HepG2 (cell line): ENCODE results near the gene SH3D19. TPM values are rescaled to one million over a fixed set of nuclear protein-coding genes. Genes with fewer than 3 reads are reported as not detected.

Experiments used
- CHD4 ChIP-seq: fragments of 200-600 bp; sonication (generic); IDR thresholded peaks from 2 replicates; pipeline ENCODE4 v1.7.0; 2017; ENCODE audit warnings: mild to moderate bottlenecking, low read length, borderline replicate concordance
- EP300 ChIP-seq, 3 experiments: sonication (generic) in 1 of 3; formaldehyde crosslinking in 1 of 3; IDR thresholded peaks; 2 replicates each; pipeline versions ENCODE4 v1.5.1 to v1.6.1; 2011 to 2020; ENCODE audit warnings: low read depth in 2 of 3, low read length in 2 of 3, borderline replicate concordance in 1 of 3, improper control_type of control experiment in 1 of 3, mild to moderate bottlenecking in 1 of 3, missing genetic modification reagents in 1 of 3, moderate library complexity in 1 of 3
- FOXO4 ChIP-seq: sonication (generic); formaldehyde crosslinking; conservative IDR thresholded peaks from 2 replicates; pipeline ENCODE4 v1.8.1; 2023; ENCODE audit warnings: missing genetic modification reagents
- KDM3A ChIP-seq: IDR thresholded peaks from 2 replicates; pipeline ENCODE4 v1.6.1; 2018; ENCODE audit warnings: low read depth, missing compliant biosample characterization
- NFKBIZ ChIP-seq: IDR thresholded peaks from 2 replicates; pipeline ENCODE4 v1.6.1; 2018; ENCODE audit warnings: missing genetic modification reagents, missing compliant biosample characterization
- ZNF605 ChIP-seq: sonication (generic); formaldehyde crosslinking; IDR thresholded peaks from 2 replicates; pipeline ENCODE4 v1.8.0; 2022; ENCODE audit warnings: mild to moderate bottlenecking, missing genetic modification reagents
- ZNF678 ChIP-seq: sonication (generic); formaldehyde crosslinking; IDR thresholded peaks from 2 replicates; pipeline ENCODE4 v1.4.0; 2020; ENCODE audit warnings: mild to moderate bottlenecking, missing genetic modification reagents
- ZNF737 ChIP-seq: sonication (generic); formaldehyde crosslinking; IDR thresholded peaks from 2 replicates; pipeline ENCODE4 v1.5.0; 2020; ENCODE audit warnings: missing genetic modification reagents, mild to moderate bottlenecking, borderline replicate concordance
- ZNF766 ChIP-seq: sonication (generic); formaldehyde crosslinking; IDR thresholded peaks from 2 replicates; pipeline ENCODE4 v1.5.0; 2020; ENCODE audit warnings: missing genetic modification reagents, borderline replicate concordance
- ZNF772 ChIP-seq: sonication (generic); formaldehyde crosslinking; IDR thresholded peaks from 2 replicates; pipeline ENCODE4 v1.5.0; 2020; ENCODE audit warnings: mild to moderate bottlenecking, missing genetic modification reagents
- ZNF792 ChIP-seq: IDR thresholded peaks from 2 replicates; pipeline ENCODE4 v1.6.1; 2016
- polyA plus RNA-seq, 8 experiments: library from polyadenylated mRNA; depleted of rRNA in 3 of 8; stranded (reverse) in 7 of 8; unstranded in 1 of 8; fragments of >200 nt; fragmentation: Illumina TruSeq in 4 of 8; extraction: Trizol in 4 of 8; gene quantifications; 2 replicates each; pipeline versions ENCODE4 v1.2.1 to v1.2.3, GENCODE V29; 2011 to 2016; ENCODE audit warnings: low read depth in 4 of 8, missing spikeins in 1 of 8, mixed read lengths in 1 of 8; ENCODE audit not compliant: insufficient read depth in 1 of 8
- total RNA-seq, 5 experiments: library from RNA; depleted of rRNA; stranded (reverse); fragments of >200 nt; fragmentation: Illumina TruSeq; extraction: Trizol; gene quantifications; 2 replicates each; pipeline ENCODE4 v1.2.3, GENCODE V29; 2016; ENCODE audit warnings: low read depth in 1 of 5
- TF ChIP-seq, protein P1 (sequence below): sonication (generic); formaldehyde crosslinking; IDR thresholded peaks from 2 replicates; pipeline ENCODE4 v1.5.1; 2020; ENCODE audit warnings: mild to moderate bottlenecking, missing genetic modification reagents, borderline replicate concordance
- TF ChIP-seq, protein P2 (sequence below): sonication (generic); formaldehyde crosslinking; IDR thresholded peaks from 2 replicates; pipeline ENCODE4 v1.8.0; 2022; ENCODE audit warnings: missing genetic modification reagents, mild to moderate bottlenecking, moderate library complexity, borderline replicate concordance
- TF ChIP-seq, protein P3 (sequence below): sonication (generic); formaldehyde crosslinking; IDR thresholded peaks from 2 replicates; pipeline ENCODE4 v1.9.0; 2022; ENCODE audit warnings: missing genetic modification reagents, mild to moderate bottlenecking, borderline replicate concordance
- TF ChIP-seq, protein P4 (sequence below): sonication (generic); formaldehyde crosslinking; IDR thresholded peaks from 2 replicates; pipeline ENCODE4 v1.4.0; 2020; ENCODE audit warnings: mild to moderate bottlenecking, missing genetic modification reagents

SH3D19 gene
- total and polyA plus RNA-seq, 2 of the 13 experiments (the other 11 are each of a cell fraction or from before 2014, with no cell fraction given), result 31.2 to 38.0 TPM

GRCh38 chr4:151094290-151094751 lies 231.1 kb downstream of the SH3D19 start (continued):
- TF ChIP-seq, protein P1, sequence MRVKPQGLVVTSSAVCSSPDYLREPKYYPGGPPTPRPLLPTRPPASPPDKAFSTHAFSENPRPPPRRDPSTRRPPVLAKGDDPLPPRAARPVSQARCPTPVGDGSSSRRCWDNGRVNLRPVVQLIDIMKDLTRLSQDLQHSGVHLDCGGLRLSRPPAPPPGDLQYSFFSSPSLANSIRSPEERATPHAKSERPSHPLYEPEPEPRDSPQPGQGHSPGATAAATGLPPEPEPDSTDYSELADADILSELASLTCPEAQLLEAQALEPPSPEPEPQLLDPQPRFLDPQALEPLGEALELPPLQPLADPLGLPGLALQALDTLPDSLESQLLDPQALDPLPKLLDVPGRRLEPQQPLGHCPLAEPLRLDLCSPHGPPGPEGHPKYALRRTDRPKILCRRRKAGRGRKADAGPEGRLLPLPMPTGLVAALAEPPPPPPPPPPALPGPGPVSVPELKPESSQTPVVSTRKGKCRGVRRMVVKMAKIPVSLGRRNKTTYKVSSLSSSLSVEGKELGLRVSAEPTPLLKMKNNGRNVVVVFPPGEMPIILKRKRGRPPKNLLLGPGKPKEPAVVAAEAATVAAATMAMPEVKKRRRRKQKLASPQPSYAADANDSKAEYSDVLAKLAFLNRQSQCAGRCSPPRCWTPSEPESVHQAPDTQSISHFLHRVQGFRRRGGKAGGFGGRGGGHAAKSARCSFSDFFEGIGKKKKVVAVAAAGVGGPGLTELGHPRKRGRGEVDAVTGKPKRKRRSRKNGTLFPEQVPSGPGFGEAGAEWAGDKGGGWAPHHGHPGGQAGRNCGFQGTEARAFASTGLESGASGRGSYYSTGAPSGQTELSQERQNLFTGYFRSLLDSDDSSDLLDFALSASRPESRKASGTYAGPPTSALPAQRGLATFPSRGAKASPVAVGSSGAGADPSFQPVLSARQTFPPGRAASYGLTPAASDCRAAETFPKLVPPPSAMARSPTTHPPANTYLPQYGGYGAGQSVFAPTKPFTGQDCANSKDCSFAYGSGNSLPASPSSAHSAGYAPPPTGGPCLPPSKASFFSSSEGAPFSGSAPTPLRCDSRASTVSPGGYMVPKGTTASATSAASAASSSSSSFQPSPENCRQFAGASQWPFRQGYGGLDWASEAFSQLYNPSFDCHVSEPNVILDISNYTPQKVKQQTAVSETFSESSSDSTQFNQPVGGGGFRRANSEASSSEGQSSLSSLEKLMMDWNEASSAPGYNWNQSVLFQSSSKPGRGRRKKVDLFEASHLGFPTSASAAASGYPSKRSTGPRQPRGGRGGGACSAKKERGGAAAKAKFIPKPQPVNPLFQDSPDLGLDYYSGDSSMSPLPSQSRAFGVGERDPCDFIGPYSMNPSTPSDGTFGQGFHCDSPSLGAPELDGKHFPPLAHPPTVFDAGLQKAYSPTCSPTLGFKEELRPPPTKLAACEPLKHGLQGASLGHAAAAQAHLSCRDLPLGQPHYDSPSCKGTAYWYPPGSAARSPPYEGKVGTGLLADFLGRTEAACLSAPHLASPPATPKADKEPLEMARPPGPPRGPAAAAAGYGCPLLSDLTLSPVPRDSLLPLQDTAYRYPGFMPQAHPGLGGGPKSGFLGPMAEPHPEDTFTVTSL, result peak; percentile 88
- TF ChIP-seq KDM3A (CRISPR knock-in tag) (0 out of 2 replicates have a peak, but pooled peaks have one; percentile 29), ZNF605 (CRISPR knock-in tag) (0 out of 2 replicates have a peak, but pooled peaks have one; percentile 34), ZNF678 (CRISPR knock-in tag) (0 out of 2 replicates have a peak, but pooled peaks have one; percentile 26), EP300 (IDR thresholded peaks at IDR 0.05; ENCODE audit: low read depth in 2 of 2, low read length in 2 of 2) (peak; percentile 22 to 68; a peak in 2 of 4 replicates), EP300 (CRISPR knock-in tag; IDR thresholded peaks at IDR 0.05; ENCODE audit: borderline replicate concordance) (peak; percentile 42; the same call in 1 of the 2 replicates), CHD4 (peak; percentile 79; the same call in 1 of the 2 replicates), ZNF737 (CRISPR knock-in tag) (no peak), FOXO4 (CRISPR knock-in tag) (no peak), ZNF772 (CRISPR knock-in tag) (0 out of 2 replicates have a peak, but pooled peaks have one; percentile 29), NFKBIZ (CRISPR knock-in tag) (no peak), ZNF792 (peak; percentile 19; the same call in 1 of the 2 replicates), ZNF766 (CRISPR knock-in tag) (no peak)
- TF ChIP-seq, protein P2, sequence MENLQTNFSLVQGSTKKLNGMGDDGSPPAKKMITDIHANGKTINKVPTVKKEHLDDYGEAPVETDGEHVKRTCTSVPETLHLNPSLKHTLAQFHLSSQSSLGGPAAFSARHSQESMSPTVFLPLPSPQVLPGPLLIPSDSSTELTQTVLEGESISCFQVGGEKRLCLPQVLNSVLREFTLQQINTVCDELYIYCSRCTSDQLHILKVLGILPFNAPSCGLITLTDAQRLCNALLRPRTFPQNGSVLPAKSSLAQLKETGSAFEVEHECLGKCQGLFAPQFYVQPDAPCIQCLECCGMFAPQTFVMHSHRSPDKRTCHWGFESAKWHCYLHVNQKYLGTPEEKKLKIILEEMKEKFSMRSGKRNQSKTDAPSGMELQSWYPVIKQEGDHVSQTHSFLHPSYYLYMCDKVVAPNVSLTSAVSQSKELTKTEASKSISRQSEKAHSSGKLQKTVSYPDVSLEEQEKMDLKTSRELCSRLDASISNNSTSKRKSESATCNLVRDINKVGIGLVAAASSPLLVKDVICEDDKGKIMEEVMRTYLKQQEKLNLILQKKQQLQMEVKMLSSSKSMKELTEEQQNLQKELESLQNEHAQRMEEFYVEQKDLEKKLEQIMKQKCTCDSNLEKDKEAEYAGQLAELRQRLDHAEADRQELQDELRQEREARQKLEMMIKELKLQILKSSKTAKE, result peak; percentile 22; the same call in 1 of the 2 replicates
- TF ChIP-seq, protein P3, sequence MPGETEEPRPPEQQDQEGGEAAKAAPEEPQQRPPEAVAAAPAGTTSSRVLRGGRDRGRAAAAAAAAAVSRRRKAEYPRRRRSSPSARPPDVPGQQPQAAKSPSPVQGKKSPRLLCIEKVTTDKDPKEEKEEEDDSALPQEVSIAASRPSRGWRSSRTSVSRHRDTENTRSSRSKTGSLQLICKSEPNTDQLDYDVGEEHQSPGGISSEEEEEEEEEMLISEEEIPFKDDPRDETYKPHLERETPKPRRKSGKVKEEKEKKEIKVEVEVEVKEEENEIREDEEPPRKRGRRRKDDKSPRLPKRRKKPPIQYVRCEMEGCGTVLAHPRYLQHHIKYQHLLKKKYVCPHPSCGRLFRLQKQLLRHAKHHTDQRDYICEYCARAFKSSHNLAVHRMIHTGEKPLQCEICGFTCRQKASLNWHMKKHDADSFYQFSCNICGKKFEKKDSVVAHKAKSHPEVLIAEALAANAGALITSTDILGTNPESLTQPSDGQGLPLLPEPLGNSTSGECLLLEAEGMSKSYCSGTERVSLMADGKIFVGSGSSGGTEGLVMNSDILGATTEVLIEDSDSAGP (CRISPR knock-in tag), result no peak; the same call in 1 of the 2 replicates
- TF ChIP-seq, protein P4, sequence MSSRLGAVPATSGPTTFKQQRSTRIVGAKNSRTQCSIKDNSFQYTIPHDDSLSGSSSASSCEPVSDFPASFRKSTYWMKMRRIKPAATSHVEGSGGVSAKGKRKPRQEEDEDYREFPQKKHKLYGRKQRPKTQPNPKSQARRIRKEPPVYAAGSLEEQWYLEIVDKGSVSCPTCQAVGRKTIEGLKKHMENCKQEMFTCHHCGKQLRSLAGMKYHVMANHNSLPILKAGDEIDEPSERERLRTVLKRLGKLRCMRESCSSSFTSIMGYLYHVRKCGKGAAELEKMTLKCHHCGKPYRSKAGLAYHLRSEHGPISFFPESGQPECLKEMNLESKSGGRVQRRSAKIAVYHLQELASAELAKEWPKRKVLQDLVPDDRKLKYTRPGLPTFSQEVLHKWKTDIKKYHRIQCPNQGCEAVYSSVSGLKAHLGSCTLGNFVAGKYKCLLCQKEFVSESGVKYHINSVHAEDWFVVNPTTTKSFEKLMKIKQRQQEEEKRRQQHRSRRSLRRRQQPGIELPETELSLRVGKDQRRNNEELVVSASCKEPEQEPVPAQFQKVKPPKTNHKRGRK (CRISPR knock-in tag), result no peak
